Measurements from ENCODE around the gene TMEM50A.
"Not testable (repeated sequence)": the region's sequence is repeated elsewhere in the genome, so short reads cannot be mapped to it uniquely, and the experiment has no call there.

Gene TMEM50A

DNA sequence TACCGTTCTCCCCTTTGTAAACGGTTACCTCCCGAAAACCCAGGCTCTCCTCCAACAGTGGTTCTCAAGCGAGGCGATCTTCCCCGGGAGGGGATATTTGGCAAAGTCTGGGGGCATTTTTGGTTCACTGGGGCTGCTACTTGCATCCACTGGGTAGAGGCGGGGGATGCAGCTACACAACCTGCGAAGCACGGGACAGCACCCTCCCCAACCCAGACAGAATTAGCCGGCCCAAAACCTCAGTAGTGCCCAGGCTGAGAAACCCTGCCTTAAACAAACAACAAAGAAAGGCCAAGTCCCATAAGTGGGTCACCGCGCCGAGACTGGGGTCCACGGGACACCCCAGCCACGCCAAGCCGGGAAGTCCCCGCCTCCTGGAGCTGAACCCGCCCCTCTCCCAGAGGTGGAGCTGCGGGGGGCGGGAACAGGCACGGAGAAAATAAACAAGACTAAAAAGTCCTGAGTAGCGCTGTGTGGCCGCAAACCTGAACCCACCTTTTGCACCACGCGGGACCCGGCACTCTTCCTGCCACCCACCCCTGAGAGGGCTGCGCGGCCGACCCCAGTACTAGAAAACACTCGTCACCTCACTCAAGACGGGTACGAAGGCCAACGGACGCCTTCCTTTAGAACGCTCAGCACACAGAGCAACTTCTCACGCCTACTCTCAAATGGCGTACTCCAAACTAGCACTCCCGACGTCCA is 499 bp upstream of the TMEM50A start:
- peak; percentile 55 for DNase-seq

- DNase-seq = no peak
These were observed 852 bp downstream of the TMEM50A start for GRCh38 chr1:25338986-25339385.

- no peak for DNase-seq
These were observed 3.6 kb downstream of the TMEM50A start for GRCh38 chr1:25341746-25342145.

- no peak for DNase-seq
These were observed 4.7 kb downstream of the TMEM50A start for GRCh38 chr1:25342846-25343245.

DNA sequence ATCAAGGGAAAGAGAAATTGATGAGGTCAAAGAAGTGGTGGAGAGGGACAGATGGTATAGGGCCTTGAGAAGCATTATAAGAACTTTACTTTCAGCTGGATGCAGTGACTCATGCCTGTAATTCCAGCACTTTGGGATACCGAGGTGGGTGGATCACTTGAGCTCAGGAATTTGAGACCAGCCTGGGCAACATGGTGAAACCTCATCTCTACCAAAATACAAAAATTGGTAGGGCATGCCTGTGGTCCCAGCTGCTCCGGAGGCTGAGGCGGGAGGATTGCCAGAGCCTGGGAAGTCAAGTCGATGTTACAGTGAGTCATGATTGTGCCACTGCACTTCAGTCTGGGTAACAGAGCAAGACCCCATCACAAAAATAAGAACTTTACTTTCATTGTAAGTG is 5.7 kb downstream of the TMEM50A start:
- DNase-seq = peak; percentile 34

DNA sequence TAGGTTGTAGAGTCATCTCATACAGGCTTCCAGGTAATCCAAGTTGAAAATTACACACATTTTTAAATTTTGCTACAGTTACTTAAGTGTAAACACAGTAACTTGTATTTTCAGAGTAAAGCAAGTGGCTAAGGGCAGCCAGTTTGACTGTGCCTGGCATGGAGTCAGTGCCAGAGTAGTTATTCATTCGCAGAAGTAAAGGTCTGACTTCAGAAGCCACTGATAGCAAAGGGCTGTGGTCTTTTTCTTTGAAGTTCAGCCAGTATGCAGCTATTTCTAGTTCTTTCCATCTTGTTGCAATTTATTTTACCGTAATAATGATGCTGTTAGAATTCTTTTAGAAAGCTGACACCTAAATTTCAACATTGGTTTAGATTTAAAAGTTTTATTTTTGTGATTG is 9.4 kb downstream of the TMEM50A start:
- DNase-seq = no peak

- DNase-seq = no peak
These were observed 11.5 kb downstream of the TMEM50A start for GRCh38 chr1:25349606-25350005.

- no peak for DNase-seq
These were observed 17.8 kb downstream of the TMEM50A start for GRCh38 chr1:25355841-25356395.

- no peak for DNase-seq
These were observed 18.3 kb downstream of the TMEM50A start for GRCh38 chr1:25356441-25356840.

DNA sequence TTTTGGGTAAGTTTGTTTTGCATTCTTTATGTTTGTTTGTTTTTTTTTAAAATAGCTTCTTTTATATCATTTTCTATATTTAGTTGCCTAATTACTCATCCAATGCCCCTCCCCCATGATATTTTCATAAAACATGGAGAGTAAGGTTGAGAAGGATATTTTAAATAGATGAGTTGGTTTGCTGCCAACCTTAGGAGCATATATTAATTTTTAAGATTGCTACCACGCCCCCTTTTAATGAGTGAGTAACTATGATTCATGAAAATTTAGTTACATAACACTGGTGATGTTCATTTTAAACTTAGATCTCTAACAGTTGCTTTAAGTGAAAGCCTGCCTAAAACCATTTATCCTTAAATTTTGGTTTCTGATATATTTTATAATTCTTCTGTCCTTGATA is 18.7 kb downstream of the TMEM50A start:
- DNase-seq = no peak

DNA sequence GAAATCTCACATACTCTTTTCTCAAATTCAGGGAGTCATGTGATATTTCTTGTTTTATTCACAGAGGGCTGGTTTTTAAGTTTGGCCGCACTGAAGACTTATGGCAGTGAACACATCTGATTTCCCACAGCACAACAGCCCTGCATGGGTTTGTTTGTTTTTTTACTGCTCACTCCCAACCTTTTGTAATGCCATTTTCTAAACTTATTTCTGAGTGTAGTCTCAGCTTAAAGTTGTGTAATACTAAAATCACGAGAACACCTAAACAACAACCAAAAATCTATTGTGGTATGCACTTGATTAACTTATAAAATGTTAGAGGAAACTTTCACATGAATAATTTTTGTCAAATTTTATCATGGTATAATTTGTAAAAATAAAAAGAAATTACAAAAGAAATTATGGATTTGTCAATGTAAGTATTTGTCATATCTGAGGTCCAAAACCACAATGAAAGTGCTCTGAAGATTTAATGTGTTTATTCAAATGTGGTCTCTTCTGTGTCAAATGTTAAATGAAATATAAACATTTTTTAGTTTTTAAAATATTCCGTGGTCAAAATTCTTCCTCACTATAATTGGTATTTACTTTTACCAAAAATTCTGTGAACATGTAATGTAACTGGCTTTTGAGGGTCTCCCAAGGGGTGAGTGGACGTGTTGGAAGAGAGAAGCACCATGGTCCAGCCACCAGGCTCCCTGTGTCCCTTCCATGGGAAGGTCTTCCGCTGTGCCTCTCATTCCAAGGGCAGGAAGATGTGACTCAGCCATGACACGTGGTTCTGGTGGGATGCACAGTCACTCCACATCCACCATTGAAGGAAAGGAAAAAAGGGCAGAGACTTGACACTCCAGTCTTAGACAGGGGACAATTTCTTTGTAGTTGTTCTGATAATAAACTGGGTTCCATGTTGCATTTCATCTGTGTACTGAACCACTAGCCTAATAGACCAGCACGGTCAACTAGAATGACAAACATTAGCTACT is 22.8 kb downstream of the TMEM50A start:
- peak; percentile 32 for DNase-seq

DNA sequence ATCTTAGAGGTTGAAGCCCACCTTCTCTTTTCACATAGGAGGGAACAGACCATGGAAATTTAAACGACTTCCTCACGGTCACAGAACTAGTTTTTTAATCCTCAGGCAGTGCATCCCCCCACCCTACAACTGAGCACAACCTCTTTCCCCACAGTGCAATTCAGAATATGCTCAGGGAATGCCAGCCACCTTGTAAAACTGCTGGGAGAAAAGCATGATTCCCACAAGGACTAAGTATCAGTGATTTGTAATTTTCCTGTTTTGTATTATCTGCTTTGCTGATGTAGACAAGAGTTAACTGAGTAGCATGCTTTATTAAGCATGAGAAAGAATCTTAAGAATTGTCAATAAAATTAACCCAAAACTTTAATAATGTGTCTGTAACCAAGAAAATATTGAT is 23.8 kb downstream of the TMEM50A start:
- DNase-seq = no peak

DNA sequence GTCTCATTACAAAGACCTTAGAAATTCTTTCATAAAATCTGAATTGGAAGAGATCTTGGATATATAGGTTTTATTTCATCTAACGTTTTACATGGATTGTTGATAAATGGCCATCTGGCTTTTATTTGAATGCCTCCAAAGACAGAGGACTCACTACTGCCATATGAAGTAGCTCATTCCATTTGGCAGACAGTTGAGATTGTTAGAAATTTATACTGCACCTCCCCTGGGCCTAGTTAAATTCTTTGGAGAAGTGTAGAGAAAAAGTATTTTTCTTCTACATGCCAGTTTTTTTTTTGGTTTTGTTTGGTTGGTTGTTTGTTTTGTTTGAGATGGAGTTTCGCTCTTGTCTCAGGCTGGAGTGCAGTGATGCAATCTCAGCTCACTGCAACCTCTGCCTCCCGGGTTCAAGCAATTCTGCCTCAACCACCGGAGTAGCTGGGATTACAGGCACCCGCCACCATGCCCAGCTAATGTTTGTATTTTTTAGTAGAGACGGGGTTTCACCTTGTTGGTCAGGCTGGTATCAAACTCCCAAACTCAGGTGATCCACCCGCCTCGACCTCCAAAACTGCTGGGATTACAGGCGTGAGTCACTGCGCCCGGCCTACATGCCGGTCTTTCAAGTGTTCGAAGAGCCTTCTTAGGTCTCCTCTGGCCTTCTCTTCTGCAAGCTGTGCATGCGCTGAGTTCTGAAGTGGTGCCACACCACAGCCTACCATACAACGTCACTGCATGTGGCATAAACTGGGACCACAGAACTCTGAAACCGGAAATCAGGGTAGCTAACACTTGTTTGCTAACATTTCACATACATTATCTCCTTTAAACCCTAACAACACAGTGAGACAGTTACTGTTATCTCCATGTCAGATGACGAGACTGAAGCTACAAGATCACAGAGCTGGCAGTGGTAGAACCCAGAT is 24.8 kb downstream of the TMEM50A start:
- DNase-seq = not testable (repeated sequence)

- DNase-seq = no peak
These were observed 31.1 kb downstream of the TMEM50A start for GRCh38 chr1:25369241-25369640.

- not testable (repeated sequence) for DNase-seq
These were observed 31.6 kb downstream of the TMEM50A start for GRCh38 chr1:25369691-25370271.

GRCh38 chr1:25371757-25372156 is 33.6 kb downstream of the TMEM50A start:
- DNase-seq = not testable (repeated sequence)

- DNase-seq = not testable (repeated sequence)
These were observed 40.2 kb downstream of the TMEM50A start for GRCh38 chr1:25378367-25378766.

DNA sequence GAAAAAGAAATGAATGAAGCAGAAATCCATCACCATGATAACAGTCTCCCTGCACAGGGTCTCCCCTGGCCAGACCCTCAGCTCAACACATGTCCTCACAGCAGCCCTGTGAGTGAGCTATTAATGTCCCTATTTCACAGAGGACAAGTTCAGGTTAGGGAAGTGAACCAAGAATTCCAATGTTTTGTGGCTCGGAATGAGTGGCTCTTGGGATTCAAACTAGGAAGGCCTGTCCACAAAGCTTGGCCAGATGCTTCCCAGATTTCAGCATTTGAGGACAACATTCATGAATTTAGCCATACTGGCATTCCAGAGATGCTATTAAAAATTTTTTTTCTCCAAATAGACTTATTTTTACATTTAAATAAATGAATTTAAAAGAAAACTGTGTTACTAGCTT is 44.4 kb downstream of the TMEM50A start:
- not testable (repeated sequence) for DNase-seq

- not testable (repeated sequence) for DNase-seq
These were observed 45.0 kb downstream of the TMEM50A start for GRCh38 chr1:25383090-25383489.

GRCh38 chr1:25383875-25384274 is 45.7 kb downstream of the TMEM50A start:
- DNase-seq = not testable (repeated sequence)

DNA sequence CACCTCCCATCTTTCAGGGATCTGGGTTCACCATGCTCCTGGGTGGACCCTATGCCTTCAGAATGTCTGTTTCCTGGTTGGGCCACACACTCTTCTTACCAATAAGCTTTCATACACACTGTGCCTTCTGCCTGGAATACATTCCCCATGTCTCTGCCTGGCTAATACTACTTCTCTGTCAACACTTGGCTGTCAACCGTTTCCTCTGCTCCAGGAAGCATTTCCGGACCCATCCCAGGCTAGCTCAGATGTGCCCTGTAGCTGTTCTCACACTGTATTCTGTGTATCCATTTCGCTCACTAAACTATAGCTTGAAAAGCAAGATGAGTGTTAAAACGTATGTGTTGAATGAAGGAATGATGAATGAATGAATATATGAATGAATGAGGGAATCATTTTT is 49.0 kb downstream of the TMEM50A start:
- DNase-seq = not testable (repeated sequence)

GRCh38 chr1:25388691-25389090 is 50.6 kb downstream of the TMEM50A start:
- DNase-seq = not testable (repeated sequence)

All from left hindlimb (tissue), 1 donor.